IPS-18c (cell line): ENCODE measurements around the gene SWT1.
"Not testable (repeated sequence)": the region's sequence is repeated elsewhere in the genome, so short reads cannot be mapped to it uniquely, and the experiment has no call there.

Source experiments
- H3K4me3 ChIP-seq: 2 replicates; pipeline ENCODE4 v1.7.0; 2013; ENCODE audit warnings: low read depth, mild to moderate bottlenecking, low read length, moderate library complexity; ENCODE audit not compliant: insufficient read depth
- H3K9me3 ChIP-seq: one replicate; pipeline ENCODE4 v1.6.1; 2013; ENCODE audit warnings: mild to moderate bottlenecking, low read length, moderate library complexity; ENCODE audit not compliant: control insufficient read depth, insufficient read depth

SWT1 gene

DNA sequence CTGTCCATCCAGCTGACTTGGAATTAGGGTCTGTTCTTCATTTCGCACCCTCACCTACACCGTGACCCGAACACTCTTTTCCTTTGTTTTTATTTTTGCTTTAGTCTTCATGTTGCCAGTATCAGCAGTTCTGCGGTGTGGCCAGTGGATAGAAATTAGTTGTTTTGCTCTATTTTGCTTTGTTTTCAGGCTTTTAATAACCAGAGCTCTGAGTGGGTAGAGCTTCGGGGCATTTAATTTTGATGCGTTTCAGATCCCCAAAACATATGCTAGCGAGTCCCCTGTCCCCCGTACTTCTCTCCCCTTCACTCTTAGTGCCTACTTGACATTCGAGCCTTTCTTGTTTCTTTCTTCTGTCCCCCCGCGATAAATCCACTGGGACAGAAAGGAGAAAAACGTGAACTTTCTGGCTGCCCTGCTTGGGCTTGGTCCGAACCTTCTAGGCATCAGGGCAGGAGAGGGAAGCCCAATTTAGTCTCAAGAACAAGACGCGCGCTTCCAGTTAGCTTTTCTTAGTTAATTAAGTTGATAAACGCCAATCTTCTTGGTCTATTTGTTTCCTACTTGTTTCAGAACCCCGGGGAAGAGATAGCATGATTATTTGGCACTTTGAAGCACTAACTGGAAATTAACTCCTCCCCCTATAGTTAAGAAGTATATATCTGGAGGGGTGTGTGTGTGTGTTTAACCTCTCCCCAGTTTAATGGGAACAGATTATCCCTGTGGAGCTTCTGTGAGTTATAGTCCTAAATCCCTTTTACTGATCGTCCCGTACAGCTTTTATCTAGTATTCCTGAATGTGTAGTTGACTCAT, 839 bp downstream of the SWT1 start:
- H3K4me3 ChIP-seq = peak overlapping the region; percentile 79
- H3K9me3 ChIP-seq = no peaks in the 10 kb centered on the region

- Histone ChIP-seq H3K9me3 (no peaks in the 10 kb centered on the region), H3K4me3 (no peak overlapping the region)
Measured at GRCh38 chr1:185158800-185159199, 1.8 kb downstream of the SWT1 start.

- no peaks in the 10 kb centered on the region for H3K9me3 ChIP-seq
- no peak overlapping the region for H3K4me3 ChIP-seq
Measured at GRCh38 chr1:185159966-185160365, 3.0 kb downstream of the SWT1 start.

DNA sequence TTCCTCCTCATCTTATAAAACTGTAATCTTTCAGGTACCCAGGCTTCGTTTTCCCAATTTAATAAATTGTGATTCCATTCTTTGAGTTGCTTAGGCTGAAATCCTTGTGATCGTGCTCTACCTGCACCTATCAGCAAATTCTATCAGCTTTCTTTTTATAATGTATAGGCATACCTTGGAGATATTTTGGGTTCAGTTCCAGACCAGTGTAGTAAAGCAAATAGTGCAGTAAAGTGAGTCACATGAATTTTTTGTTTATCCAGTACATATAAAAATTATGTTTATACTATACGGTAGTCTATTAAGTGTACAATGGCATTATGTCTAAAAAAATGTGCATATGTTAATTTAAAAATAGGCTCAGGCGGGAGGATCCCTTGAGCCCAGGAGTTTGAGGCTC, 5.5 kb downstream of the SWT1 start:
- H3K9me3 ChIP-seq = no peaks in the 10 kb centered on the region
- no peak overlapping the region for H3K4me3 ChIP-seq

GRCh38 chr1:185166106-185166505, 9.1 kb downstream of the SWT1 start:
- no peaks in the 10 kb centered on the region for H3K9me3 ChIP-seq
- H3K4me3 ChIP-seq = no peak overlapping the region

DNA sequence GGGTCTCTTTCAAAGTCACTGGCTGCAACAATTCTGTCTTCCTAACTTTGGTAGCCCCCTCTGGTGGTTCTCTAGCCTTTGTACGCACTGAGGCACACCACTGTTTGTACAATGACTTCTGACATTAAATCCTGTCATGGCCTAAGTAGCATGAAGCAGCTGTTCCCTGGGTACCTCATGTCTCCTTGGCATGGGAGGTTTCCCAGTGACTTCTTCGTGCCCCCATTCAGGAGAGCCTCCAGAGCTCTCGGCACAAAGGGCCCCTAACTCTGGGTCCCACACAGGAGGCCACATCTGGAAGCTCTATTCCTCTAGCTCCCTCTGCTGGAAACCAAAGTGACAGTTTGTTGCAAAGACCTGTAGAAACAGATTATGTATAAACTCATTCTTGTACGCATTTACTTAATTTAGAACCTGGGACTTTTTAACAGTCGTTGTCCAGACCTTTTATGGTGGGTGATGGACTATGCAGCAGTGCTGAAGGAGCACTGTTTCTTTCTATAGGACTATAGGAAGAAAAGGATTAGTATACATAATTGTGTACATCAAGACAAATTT, 13.4 kb downstream of the SWT1 start:
- no peaks in the 10 kb centered on the region for H3K9me3 ChIP-seq
- H3K4me3 ChIP-seq = no peak overlapping the region

GRCh38 chr1:185193756-185194155, 36.8 kb downstream of the SWT1 start:
- no peak overlapping the region for H3K4me3 ChIP-seq
- H3K9me3 ChIP-seq = no peaks in the 10 kb centered on the region

GRCh38 chr1:185198712-185199111, 41.7 kb downstream of the SWT1 start:
- not testable (repeated sequence) for H3K9me3 ChIP-seq, H3K4me3 ChIP-seq

DNA sequence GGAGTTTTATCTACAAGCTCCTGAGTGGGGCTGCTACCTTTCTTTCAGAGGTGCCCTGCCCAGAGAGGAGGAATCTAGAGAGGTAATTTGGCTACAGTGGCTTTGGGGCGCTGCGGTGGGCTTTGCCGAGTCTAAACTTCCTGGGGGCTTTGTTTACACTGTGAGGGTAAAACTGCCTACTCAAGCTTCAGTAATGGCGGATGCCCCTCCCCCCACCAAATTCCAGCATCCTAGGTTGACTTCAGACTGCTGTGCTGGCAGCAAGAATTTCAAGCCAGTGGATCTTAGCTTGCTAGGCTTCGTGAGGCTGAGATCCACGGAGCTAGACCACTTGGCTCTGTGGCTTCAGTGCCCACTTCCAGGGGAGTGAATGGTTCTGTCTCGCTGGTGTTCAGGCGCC, 43.9 kb downstream of the SWT1 start:
- H3K9me3 ChIP-seq = no peaks in the 10 kb centered on the region
- no peak overlapping the region for H3K4me3 ChIP-seq

- H3K9me3 ChIP-seq = peaks cover 2% of the 10 kb centered on the region
Measured at GRCh38 chr1:185207170-185207569, 50.2 kb downstream of the SWT1 start.

GRCh38 chr1:185207980-185208602, 51.1 kb downstream of the SWT1 start:
- Histone ChIP-seq H3K9me3 (peaks cover 2% of the 10 kb centered on the region), H3K4me3 (no peak overlapping the region)

More at GRCh38 chr1:185207170-185207569, 50.2 kb downstream of the SWT1 start:
- H3K4me3 ChIP-seq = no peak overlapping the region

- no peak overlapping the region for H3K4me3 ChIP-seq
- peaks cover 2% of the 10 kb centered on the region for H3K9me3 ChIP-seq
Measured at GRCh38 chr1:185208626-185209180, 51.7 kb downstream of the SWT1 start.

DNA sequence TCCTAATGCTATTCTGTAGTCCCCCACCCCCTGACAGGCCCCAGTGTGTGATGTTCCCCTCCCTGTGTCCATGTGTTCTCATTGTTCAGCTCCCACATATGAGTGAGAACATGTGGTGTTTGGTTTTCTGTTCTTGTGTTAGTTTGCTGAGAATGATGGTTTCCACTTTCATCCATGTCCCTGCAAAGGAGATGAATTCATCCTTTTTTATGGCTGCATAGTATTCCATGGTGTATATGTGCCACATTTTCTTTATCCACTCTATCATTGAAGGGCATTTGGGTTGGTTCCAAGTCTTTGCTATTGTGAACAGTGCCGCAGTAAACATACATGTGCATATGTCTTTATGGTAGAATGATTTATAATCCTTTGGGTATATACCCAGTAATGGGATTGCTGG, 52.4 kb downstream of the SWT1 start:
- not testable (repeated sequence) for H3K9me3 ChIP-seq, H3K4me3 ChIP-seq

DNA sequence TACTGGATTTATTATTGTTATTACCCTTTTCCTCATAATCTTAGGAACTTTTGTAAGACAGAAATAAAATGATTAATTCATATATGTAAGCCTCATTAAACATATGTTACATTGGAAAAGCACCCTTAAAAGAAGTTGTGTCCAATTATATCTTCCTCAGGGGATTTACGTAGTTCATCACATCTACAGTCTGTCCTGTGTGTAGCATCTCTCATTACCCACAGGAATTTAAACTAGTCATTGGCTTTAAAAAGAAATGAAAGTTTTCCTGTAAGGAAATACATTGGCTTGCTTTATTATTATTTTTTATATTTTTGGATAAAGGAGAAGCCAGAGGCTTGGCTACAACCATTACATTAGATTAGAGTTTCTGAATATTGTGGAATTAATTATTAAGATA, 56.1 kb downstream of the SWT1 start:
- Histone ChIP-seq H3K4me3 (no peak overlapping the region), H3K9me3 (peaks cover 4% of the 10 kb centered on the region)

DNA sequence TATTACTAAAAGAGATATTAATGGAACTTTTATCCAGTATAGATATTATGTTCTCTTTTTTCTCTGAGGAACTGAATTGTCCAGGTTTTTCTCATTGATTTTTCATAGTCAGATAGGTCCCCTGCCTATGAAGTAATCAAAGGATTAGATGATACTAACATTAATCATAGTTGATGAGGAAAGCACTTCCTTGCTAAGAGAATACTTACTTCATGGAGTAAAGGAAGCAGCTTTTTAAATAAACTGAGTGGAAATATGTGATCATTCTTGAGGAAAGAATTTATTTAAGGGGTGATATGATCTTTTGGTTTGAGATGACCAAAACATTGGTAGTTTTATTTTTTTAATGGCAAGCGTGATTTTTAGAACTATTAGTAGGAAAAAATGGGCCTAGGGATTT, 58.9 kb downstream of the SWT1 start:
- peaks cover 2% of the 10 kb centered on the region for H3K9me3 ChIP-seq
- H3K4me3 ChIP-seq = no peak overlapping the region

DNA sequence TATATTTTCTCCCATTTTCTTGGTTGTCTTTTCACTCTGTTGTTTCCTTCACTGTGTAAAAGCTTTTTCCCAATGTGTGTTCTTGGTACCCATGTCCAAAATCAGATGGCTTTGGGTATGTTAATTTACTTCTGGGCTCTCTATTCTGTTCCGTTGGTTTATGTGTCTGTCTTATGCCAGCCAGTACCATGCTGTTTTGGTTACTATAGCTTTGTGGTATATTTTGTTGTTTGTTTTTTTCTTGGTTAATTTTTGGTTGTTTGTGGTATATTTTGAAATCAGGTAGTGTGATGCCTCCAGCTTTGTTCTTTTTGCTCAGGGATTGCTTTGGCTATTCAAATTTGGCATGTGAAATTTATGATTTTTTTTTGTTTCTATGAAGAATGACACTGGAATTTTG, 67.2 kb downstream of the SWT1 start:
- no peak overlapping the region for H3K4me3 ChIP-seq
- H3K9me3 ChIP-seq = no peaks in the 10 kb centered on the region

DNA sequence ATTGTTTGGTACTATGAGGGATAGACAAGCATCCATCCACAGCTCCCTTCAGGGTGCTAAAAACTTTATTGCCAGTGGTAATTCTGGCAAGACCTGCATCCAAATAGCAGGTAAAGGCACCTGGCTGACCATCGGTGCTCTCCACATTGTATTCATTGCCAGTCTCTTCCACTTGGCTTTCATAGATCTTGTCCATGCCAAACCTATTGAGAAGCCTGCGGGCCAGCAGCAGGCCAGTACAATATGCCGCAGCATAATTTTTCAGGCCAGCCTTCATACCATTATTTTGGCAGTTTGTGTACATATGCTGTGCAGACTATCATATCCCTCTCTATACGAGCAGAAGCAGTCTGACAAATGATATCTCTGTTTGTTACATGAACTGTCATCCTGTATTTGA, 70.2 kb downstream of the SWT1 start:
- Histone ChIP-seq H3K9me3 (no peaks in the 10 kb centered on the region), H3K4me3 (no peak overlapping the region)

- no peaks in the 10 kb centered on the region for H3K9me3 ChIP-seq
Measured at GRCh38 chr1:185228979-185229378, 72.0 kb downstream of the SWT1 start.

More at GRCh38 chr1:185228979-185229378, 72.0 kb downstream of the SWT1 start:
- no peak overlapping the region for H3K4me3 ChIP-seq
